CD14-positive monocyte (primary cell): ENCODE results near the gene MYO16. TPM values are rescaled to one million over a fixed set of nuclear protein-coding genes. Genes with fewer than 3 reads are reported as not detected.

Experiments used
- DNase-seq, 3 donors: peaks; one replicate each; pipeline ENCODE4 v3.0.0-alpha.2; 2011 to 2022
- H2AFZ ChIP-seq: 2 replicates; pipeline ENCODE4 v1.6.0; 2012; ENCODE audit warnings: mild to moderate bottlenecking, low read depth, low read length, inconsistent platforms; ENCODE audit not compliant: insufficient read depth, poor library complexity, severe bottlenecking
- H3K27ac ChIP-seq, 2 donors: 1 replicate in 1 of 2; 2 replicates in 1 of 2; pipeline ENCODE4 v1.5.1; 2012 to 2013; ENCODE audit warnings: low read length in 2 of 2, control low read depth in 1 of 2, inconsistent platforms in 1 of 2, low read depth in 1 of 2, mild to moderate bottlenecking in 1 of 2
- H3K27me3 ChIP-seq, 2 donors: one replicate each; pipeline versions ENCODE4 v1.6.0 to v1.6.1; 2011 to 2013; ENCODE audit warnings: low read length in 2 of 2; ENCODE audit not compliant: control insufficient read depth in 2 of 2, insufficient read depth in 2 of 2
- H3K36me3 ChIP-seq, 2 donors: replicated peaks in 1 of 2; 1 replicate in 1 of 2; 2 replicates in 1 of 2; pipeline versions ENCODE4 v1.5.1 to v1.6.1; 2012 to 2013; ENCODE audit warnings: low read length in 2 of 2, control low read depth in 1 of 2, inconsistent platforms in 1 of 2, mild to moderate bottlenecking in 1 of 2; ENCODE audit not compliant: insufficient read depth in 2 of 2, control insufficient read depth in 1 of 2
- H3K4me1 ChIP-seq, 2 donors: 1 replicate in 1 of 2; 2 replicates in 1 of 2; pipeline versions ENCODE4 v1.5.1 to v1.6.1; 2012 to 2013; ENCODE audit warnings: low read length in 2 of 2, control low read depth in 1 of 2, inconsistent platforms in 1 of 2, mild to moderate bottlenecking in 1 of 2, moderate library complexity in 1 of 2; ENCODE audit not compliant: insufficient read depth in 2 of 2, control insufficient read depth in 1 of 2
- H3K4me2 ChIP-seq: replicated peaks from 2 replicates; pipeline ENCODE3; 2012; ENCODE audit warnings: low read length, moderate library complexity, mild to moderate bottlenecking; ENCODE audit not compliant: poor library complexity, severe bottlenecking; ENCODE audit errors: extremely low read depth
- H3K4me3 ChIP-seq, 3 experiments: fragments of 200-600 bp in 1 of 3; sonication (generic) in 1 of 3; replicated peaks in 1 of 3; 1 replicate in 2 of 3; 2 replicates in 1 of 3; pipeline ENCODE4 v1.5.1; 2011 to 2013; ENCODE audit warnings: low read length in 3 of 3, mild to moderate bottlenecking in 3 of 3, control low read depth in 2 of 3, low read depth in 2 of 3, inconsistent platforms in 1 of 3, moderate library complexity in 1 of 3
- H3K79me2 ChIP-seq: 2 replicates; pipeline ENCODE4 v1.6.0; 2012; ENCODE audit warnings: mild to moderate bottlenecking, control low read depth, inconsistent platforms, low read length, moderate library complexity; ENCODE audit not compliant: insufficient read depth
- H3K9ac ChIP-seq: 2 replicates; pipeline ENCODE4 v1.6.0; 2017; ENCODE audit warnings: low read length, mild to moderate bottlenecking; ENCODE audit not compliant: insufficient read depth, poor library complexity, severe bottlenecking
- H3K9me3 ChIP-seq, 2 donors: replicated peaks in 1 of 2; 1 replicate in 1 of 2; 2 replicates in 1 of 2; pipeline versions ENCODE4 v1.5.1 to v1.6.1; 2012 to 2013; ENCODE audit warnings: low read length in 2 of 2, control low read depth in 1 of 2; ENCODE audit not compliant: control insufficient read depth in 1 of 2, insufficient read depth in 1 of 2
- H4K20me1 ChIP-seq: 2 replicates; pipeline ENCODE4 v1.6.0; 2012; ENCODE audit warnings: mild to moderate bottlenecking, low read length, control low read depth, moderate library complexity; ENCODE audit not compliant: insufficient read depth
- H3K27ac Mint-ChIP-seq, 7 donors: one replicate each; pipeline ENCODE4 v1.8.0; 2020; ENCODE audit warnings: mild to moderate bottlenecking in 7 of 7, mixed read lengths in 7 of 7, moderate library complexity in 6 of 7, inconsistent platforms in 2 of 7
- H3K27me3 Mint-ChIP-seq, 3 donors: one replicate each; pipeline ENCODE4 v1.8.0; 2021 to 2022; ENCODE audit warnings: low read depth in 3 of 3, mild to moderate bottlenecking in 3 of 3, mixed read lengths in 3 of 3, moderate library complexity in 3 of 3, inconsistent platforms in 1 of 3
- H3K36me3 Mint-ChIP-seq, 2 donors: one replicate each; pipeline ENCODE4 v1.8.0; 2020; ENCODE audit warnings: mixed read lengths in 2 of 2, inconsistent platforms in 1 of 2, mild to moderate bottlenecking in 1 of 2
- H3K4me1 Mint-ChIP-seq: one replicate; pipeline ENCODE4 v1.8.0; 2020; ENCODE audit warnings: mild to moderate bottlenecking, mixed read lengths
- H3K4me3 Mint-ChIP-seq, 2 donors: one replicate each; pipeline ENCODE4 v1.8.0; 2020; ENCODE audit warnings: mild to moderate bottlenecking in 2 of 2, mixed read lengths in 2 of 2, moderate library complexity in 1 of 2
- H3K9me3 Mint-ChIP-seq, 7 donors: one replicate each; pipeline ENCODE4 v1.8.0; 2020 to 2022; ENCODE audit warnings: mixed read lengths in 7 of 7, mild to moderate bottlenecking in 6 of 7, moderate library complexity in 6 of 7, inconsistent platforms in 2 of 7
- WGBS: methylation state at CpG from one replicate; pipeline ENCODE4 v1.1.5; 2013; ENCODE audit warnings: missing lambda C conversion rate; ENCODE audit not compliant: insufficient coverage; 5-methylcytosine and 5-hydroxymethylcytosine counted together
- intact Hi-C, 2 donors: fragments of 100-400 bp; cut with micrococcal nuclease; formaldehyde crosslinking; loops; one replicate each; pipeline versions ENCODE4 v1.15.0 to v1.15.1; 2023
- polyA plus RNA-seq, 3 donors: library from polyadenylated mRNA; depleted of rRNA in 1 of 3; unstranded in 2 of 3; stranded (reverse) in 1 of 3; fragments of 300-500 nt in 2 of 3; fragments of >200 nt in 1 of 3; fragmentation: Illumina TruSeq in 2 of 3; gene quantifications; 1 replicate in 2 of 3; 2 replicates in 1 of 3; pipeline ENCODE4 v1.2.3, GENCODE V29; 2012 to 2021
- TF ChIP-seq, protein P1 (sequence below): fragments of 200-600 bp; IDR thresholded peaks from one replicate; pipeline ENCODE4 v1.8.0; 2022; ENCODE audit warnings: antibody characterized with exemption, mild to moderate bottlenecking

The MYO16 gene
- polyA plus RNA-seq, 3 donors: not detected

DNA sequence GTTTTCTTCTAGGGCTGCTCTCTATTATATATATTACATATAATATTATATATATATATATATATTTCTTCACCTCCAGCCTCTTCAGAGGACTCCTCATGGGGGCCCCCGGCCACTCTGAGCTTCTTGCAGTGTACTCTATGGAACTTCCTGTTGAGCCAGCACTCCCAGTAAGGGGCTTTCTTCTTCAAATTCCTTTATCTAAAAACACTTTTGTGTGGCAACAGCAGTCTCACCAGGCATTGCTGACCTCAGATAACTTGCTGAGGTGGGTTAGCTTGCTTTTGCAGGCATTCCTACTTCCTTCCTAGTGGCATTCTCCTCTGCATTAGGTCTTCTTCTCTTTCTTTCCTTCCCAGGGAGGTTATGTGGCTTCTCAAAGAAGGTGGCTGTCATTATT lies 381.5 kb downstream of the MYO16 start:
- Mint-ChIP-seq H3K9me3 (peaks cover 0 to 7% (median 5%) of the 10 kb centered on the region in 7 donors), H3K36me3 (no peaks in the 10 kb centered on the region), H3K27me3 (peaks cover 0 to 2% (median 0%) of the 10 kb centered on the region in 3 donors), H3K27ac (no peak overlapping the region), H3K4me3 (no peak overlapping the region), H3K4me1 (no peaks in the 10 kb centered on the region)
- Histone ChIP-seq H3K4me1 (no peaks in the 10 kb centered on the region), H3K9me3 (no peaks in the 10 kb centered on the region), H3K4me3 (no peak overlapping the region), H4K20me1 (no peaks in the 10 kb centered on the region), H3K9ac (no peak overlapping the region), H3K36me3 (no peaks in the 10 kb centered on the region), H2AFZ (no peak overlapping the region), H3K4me2 (no peak overlapping the region), H3K27me3 (no peaks in the 10 kb centered on the region), H3K79me2 (no peaks in the 10 kb centered on the region), H3K27ac (no peak overlapping the region)
- TF ChIP-seq, protein P1, sequence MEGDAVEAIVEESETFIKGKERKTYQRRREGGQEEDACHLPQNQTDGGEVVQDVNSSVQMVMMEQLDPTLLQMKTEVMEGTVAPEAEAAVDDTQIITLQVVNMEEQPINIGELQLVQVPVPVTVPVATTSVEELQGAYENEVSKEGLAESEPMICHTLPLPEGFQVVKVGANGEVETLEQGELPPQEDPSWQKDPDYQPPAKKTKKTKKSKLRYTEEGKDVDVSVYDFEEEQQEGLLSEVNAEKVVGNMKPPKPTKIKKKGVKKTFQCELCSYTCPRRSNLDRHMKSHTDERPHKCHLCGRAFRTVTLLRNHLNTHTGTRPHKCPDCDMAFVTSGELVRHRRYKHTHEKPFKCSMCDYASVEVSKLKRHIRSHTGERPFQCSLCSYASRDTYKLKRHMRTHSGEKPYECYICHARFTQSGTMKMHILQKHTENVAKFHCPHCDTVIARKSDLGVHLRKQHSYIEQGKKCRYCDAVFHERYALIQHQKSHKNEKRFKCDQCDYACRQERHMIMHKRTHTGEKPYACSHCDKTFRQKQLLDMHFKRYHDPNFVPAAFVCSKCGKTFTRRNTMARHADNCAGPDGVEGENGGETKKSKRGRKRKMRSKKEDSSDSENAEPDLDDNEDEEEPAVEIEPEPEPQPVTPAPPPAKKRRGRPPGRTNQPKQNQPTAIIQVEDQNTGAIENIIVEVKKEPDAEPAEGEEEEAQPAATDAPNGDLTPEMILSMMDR: no peak
- intact Hi-C loops: no loop called here
- WGBS: no CpG with 5 or more reads among the region's 1 CpG
- no peak for DNase-seq

DNA sequence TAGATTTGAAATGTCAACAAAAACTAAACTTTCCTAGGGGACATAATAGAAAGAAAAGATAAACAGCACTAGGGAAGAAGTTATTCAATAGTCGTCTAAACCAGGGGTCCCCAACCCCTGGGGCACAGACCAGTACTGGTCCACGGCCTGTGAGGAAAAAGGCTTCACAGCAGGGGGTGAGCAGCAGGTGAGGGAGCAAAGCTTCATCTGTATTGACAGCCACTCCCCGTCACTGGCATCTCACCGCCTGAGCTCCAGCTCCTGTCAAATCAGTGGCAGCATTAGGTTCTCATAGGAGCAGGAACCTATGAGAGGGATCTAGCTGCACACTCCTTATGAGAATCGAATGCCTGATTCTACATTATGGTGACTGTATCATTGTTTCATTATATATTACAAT lies 382.7 kb downstream of the MYO16 start:
- H3K4me3 ChIP-seq: no peak overlapping the region
- H3K4me3 Mint-ChIP-seq: no peak overlapping the region
- no peak overlapping the region for H3K9ac ChIP-seq
- no peak overlapping the region for H3K27ac Mint-ChIP-seq
- H3K27me3 ChIP-seq: no peaks in the 10 kb centered on the region
- WGBS: 100% methylated on average over 1 of the region's 5 CpGs
- H3K36me3 Mint-ChIP-seq: no peaks in the 10 kb centered on the region
- peaks cover 0 to 8% (median 4%) of the 10 kb centered on the region in 7 donors for H3K9me3 Mint-ChIP-seq
- TF ChIP-seq, protein P1: no peak
- intact Hi-C loops: no loop called here
- no peak overlapping the region for H3K4me2 ChIP-seq
- no peaks in the 10 kb centered on the region for H3K9me3 ChIP-seq
- DNase-seq: no peak
- H3K4me1 ChIP-seq: no peaks in the 10 kb centered on the region
- no peaks in the 10 kb centered on the region for H3K79me2 ChIP-seq
- H2AFZ ChIP-seq: no peak overlapping the region
- no peak overlapping the region for H3K27ac ChIP-seq
- no peaks in the 10 kb centered on the region for H3K27me3 Mint-ChIP-seq
- H4K20me1 ChIP-seq: no peaks in the 10 kb centered on the region
- no peaks in the 10 kb centered on the region for H3K4me1 Mint-ChIP-seq
- H3K36me3 ChIP-seq: no peaks in the 10 kb centered on the region
